Fibroblast of skin of right biceps (primary cell): ENCODE data around the gene ABHD17A.

Source experiments
- DNase-seq: peaks from one replicate; pipeline ENCODE4 v3.0.0-alpha.2; 2013

The ABHD17A gene

DNA sequence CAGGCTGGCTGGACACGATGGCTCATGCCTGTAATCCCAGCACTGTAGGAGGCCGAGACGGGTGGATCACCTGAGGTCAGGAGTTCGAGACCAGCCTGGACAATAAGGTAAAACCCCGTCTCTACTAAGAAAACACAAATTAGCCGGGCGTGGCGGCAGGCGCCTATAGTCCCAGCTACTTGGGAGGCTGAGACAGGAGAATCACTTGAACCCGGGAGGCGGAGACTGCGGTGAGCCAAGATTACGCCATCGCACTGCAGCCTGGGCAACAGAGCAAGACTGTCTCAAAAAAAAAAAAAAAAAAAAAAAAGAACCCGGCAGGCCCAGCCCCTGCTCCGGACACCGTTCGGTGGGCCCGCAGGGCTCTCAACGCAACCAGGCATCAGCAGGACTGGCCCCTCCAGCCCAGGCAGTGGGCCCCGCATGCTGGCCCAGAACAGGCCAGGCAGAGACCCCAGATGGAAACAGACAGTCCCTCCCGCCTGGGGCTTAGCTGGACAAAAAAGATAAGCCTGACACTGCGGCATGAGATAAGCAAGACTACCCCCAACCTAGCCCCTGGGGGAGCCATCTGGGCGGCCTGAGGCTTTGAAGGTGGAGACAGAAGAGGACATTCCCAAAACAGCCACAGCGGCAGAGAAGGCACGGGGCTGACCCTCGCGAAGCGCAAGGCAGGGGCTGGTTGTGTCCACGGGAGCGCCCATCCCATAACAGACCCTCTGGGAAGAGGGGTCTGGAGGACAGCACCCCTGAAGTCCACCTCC lies 48.7 kb downstream of the ABHD17A start:
- DNase-seq = no peak

DNA sequence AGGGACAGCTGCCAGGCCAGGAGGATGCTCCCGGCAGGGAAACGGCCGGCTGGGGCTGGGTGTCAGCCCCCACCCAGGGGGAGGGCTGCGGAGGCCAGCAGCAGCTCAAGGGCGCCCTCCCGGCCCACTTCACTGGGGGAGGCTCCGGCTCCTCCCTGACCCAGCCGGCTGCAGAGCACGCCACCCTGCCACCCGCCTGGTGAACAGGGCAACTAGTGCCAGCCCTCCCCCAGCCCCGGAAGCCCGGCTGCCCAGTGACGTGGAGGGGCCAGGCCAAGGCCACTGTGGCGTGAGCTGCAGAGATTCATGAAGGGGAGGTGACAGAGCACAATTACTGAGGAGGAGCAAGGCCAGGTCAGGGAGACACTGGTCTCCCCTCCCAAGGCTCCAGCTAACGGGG lies 51.8 kb downstream of the ABHD17A start:
- no peak for DNase-seq

DNA sequence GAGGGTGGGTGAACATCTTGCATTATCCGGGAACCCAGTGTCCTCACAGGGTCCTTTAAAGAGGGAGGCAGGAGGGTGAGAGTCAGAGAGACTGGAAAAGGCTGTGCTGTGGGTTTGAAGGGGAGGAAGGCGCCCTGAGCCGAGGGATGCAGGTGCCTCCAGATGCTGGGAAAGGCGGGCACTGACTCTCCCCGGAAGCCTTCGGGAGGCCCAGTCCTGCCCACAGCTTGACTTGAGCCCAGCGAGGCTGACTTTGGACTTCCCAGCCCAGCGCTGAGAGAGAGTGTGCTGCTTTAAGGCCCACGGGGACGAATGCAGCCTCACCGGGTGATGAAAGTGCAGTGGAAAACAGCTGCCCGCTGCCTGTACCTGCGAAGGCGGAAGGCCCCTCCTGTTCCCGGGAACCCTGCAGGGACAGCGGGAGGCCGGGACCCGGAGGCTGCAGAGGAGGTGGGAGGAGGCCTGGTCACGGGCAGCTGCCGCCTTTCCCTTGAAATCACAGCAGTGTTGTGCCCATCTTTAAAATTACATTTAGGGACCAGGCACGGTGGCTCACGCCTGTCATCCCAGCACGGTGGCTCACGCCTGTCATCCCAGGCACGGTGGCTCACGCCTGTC lies 53.1 kb downstream of the ABHD17A start:
- DNase-seq = no peak

DNA sequence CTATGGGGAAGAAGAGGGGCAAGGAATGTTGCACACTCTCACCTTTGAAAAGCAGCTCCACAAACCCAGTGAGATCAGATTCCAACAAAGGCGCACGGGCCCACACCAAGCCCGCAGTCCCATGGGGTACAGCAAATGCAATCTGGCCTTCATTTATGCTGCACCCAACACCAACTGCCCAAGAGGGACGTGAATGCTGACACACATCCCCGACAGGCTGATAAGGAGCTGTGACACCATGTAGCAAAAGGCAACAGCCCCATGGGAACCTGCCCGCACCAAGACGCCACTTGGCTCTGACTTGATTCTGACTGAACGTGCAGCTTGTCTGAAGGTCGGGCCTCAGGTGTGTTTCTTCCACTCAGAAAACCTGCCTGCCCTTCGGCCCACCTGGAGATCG lies 54.3 kb downstream of the ABHD17A start:
- DNase-seq = no peak

DNA sequence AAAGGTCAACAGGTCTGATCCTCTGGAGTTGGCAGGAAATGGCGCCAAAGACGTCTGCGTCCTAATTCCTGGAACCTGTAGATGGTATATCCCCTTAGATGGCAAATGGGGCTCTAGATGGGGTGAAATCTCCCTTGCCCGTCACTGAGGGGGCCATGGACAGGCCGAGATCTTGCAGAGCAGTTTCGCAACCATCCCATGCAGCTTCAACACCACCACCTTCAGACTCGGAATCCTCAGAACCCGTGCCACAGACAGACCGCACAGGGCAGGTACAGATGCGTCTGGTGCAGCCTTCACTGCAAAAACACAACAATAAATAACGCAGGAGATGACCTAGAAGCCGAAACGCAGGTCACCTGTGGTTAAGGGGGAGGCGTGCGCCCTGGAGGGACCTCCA lies 54.7 kb downstream of the ABHD17A start:
- DNase-seq = no peak

DNA sequence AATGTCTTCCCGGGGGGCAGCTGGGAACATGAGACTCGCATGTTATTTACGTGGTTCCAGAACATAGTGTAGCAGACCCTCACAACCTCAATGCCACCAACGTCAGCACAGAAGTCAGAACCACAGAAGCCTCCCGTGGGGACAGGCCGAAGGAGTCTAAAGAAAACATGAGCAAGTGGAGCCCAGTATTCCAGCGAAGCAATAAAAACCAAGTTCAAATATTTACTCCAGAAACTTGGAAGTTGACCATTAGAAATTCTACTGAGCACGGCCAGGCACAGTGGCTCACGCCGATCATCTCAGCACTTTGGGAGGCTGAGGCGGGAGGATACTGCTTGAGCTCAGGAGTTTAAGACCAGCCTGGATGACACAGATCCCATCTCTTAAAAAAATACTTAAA lies 55.3 kb downstream of the ABHD17A start:
- no peak for DNase-seq

DNA sequence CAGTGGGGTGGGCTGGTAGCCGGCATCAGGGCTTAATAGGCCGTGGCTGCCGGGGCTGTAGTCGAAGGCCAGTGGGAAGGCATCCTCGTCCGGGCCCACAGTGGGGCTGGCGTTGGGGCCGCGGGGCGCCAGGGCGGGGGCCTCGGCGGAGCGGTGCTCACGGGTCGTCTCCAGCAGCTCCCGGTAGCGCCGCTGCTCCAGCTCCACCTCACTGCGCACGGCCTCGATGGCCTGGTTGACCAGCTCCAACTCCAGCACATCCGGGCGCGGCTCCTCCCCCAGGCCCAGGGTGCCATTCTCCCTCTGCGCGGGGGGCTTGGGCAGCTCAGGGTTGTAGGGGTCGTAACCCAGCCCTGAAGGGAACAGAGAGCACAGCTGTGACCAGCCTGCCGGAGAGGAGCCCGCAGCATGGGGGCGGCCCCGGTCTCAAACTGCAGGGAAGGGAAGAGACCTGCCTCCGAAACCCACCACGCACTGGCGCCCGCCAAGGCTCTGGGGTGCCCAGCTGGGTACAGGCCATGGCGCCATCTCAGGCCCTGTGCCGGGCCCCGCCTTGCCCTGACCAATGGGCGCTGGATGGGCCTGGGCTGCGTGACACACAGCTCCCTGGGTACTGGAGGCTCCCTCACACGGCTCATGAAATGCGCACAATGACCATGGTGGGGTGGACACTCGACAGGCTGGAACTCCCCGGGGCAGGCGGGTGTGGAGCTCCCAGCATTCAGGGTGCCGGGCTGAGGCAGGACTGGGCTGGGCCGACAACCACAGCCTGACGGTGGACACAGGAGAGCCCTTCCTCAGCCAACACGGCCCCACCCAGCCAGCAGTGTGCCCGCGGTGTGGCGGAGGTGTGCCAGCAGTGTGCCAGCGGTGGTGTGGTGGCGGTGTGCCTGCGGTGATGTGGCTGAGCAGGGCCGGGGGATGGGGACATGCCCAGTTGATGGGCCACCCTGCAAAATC lies 56.7 kb downstream of the ABHD17A start:
- DNase-seq = no peak

DNA sequence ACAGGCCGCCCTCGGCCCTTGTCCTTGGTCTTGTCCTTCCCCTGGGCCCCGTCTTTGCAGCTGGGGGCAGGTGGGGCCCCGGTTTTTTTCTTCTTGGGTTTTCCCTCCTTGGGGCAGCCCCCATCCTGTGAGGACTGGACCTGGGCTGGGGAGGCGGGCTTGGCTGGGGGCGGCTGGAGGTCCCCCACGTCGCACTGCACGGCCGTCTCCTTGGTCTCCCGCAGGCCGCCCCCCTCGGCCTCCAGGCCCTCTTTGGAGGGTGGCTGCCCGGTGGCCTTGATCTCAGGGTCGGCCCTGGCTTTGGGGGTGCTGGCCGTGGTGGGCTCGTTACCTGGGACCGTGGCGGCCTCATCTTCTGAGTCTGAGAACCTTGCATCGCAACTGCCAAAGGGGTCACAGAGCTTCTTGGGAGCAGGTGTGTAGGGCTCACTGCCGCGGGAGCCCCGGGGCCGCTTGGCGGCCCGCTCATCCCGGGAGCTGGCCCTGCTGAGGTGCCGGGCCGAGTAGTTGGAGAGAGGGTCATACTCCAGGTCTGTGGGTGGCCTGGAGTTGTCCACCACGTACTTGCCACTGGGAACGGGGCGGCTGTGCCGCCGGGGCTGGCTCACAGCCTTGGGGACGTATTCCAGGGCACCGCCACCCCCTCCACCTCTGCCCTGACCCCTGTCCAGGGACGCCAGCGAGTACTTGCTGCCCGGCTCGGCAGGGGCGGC lies 57.6 kb downstream of the ABHD17A start:
- no peak for DNase-seq
